Upper lobe of left lung (tissue), 6 donors: Measurements from ENCODE around the gene ERBIN. TPM values are rescaled to one million over a fixed set of nuclear protein-coding genes. Genes with fewer than 3 reads are reported as not detected.

Experiments used
- ATAC-seq, 2 donors: fragments of 200-7000 bp; cut with Tn5 transposase; one replicate each; pipeline ENCODE4 v1.9.1; 2022; ENCODE audit warnings: mild to moderate bottlenecking in 2 of 2, moderate library complexity in 2 of 2; ENCODE audit not compliant: low FRiP score in 2 of 2
- DNase-seq, 2 donors: peaks; one replicate each; pipeline ENCODE4 v3.0.0-alpha.2; 2019 to 2020
- H3K27ac ChIP-seq, 4 donors: fragments of 200-600 bp; sonication (generic); one replicate each; pipeline ENCODE4 v1.5.1; 2016 to 2019
- H3K27me3 ChIP-seq, 4 donors: fragments of 200-600 bp; sonication (generic); one replicate each; pipeline ENCODE4 v1.5.1; 2017 to 2019
- H3K36me3 ChIP-seq, 4 donors: fragments of 200-600 bp; sonication (generic); one replicate each; pipeline ENCODE4 v1.5.1; 2016 to 2019
- H3K4me1 ChIP-seq, 4 donors: fragments of 200-600 bp; sonication (generic); one replicate each; pipeline ENCODE4 v1.5.1; 2018 to 2019
- H3K4me3 ChIP-seq, 4 donors: fragments of 200-600 bp; sonication (generic); one replicate each; pipeline ENCODE4 v1.5.1; 2017 to 2019; ENCODE audit warnings: mild to moderate bottlenecking in 2 of 4, moderate library complexity in 1 of 4
- H3K9me3 ChIP-seq, 4 donors: fragments of 200-600 bp; sonication (generic); one replicate each; pipeline ENCODE4 v1.5.1; 2018 to 2019
- CTCF ChIP-seq, 6 experiments: fragments of 450-650 bp in 4 of 6; fragments of 200-600 bp in 2 of 6; sonication (generic) in 2 of 6; IDR thresholded peaks; one replicate each; pipeline ENCODE4 v1.5.1; 2016 to 2019; ENCODE audit warnings: antibody characterized with exemption in 6 of 6
- EP300 ChIP-seq, 4 donors: sonication (generic); formaldehyde crosslinking; IDR thresholded peaks; one replicate each; pipeline ENCODE4 v1.5.1; 2017; ENCODE audit warnings: antibody characterized with exemption in 4 of 4, control low read depth in 2 of 4
- POLR2A ChIP-seq, 4 donors: fragments of 450-650 bp; IDR thresholded peaks; one replicate each; pipeline ENCODE4 v1.5.1; 2016 to 2017; ENCODE audit warnings: antibody characterized with exemption in 4 of 4, mild to moderate bottlenecking in 2 of 4
- POLR2AphosphoS5 ChIP-seq, 2 donors: sonication (generic); formaldehyde crosslinking; IDR thresholded peaks; one replicate each; pipeline ENCODE4 v1.5.1; 2017; ENCODE audit warnings: antibody characterized with exemption in 2 of 2
- WGBS, 2 donors: methylation state at CpG; one replicate each; pipeline ENCODE4 v1.1.5; 2017 to 2018; 5-methylcytosine and 5-hydroxymethylcytosine counted together
- small RNA-seq, 4 donors: library from RNA; depleted of rRNA; stranded (forward); fragments of <200 nt; gene quantifications; one replicate each; pipeline ENCODE3, GENCODE V24; 2016
- total RNA-seq, 6 donors: library from RNA; depleted of rRNA in 4 of 6; stranded (reverse); fragments of >200 nt in 4 of 6; gene quantifications; one replicate each; pipeline versions ENCODE4 v1.1.0 to v1.2.1, GENCODE V29; 2016 to 2021
- donor health status: DM: no; HTN: no; CAD: no; lungs with moderate emphysema.
- donor health status: DM: no; HTN: yes; CAD: no; lungs with severe emphysema.

ERBIN gene
- total RNA-seq, 6 donors from 2014 or later = 21.0 to 111 (median 58.2) TPM

GRCh38 chr5:66122379-66123034 lies 196.1 kb downstream of the ERBIN start:
- Histone ChIP-seq H3K4me3 (no peak overlapping the region), H3K27ac (no peak overlapping the region), H3K36me3 (no peaks in the 10 kb centered on the region), H3K9me3 (no peaks in the 10 kb centered on the region), H3K27me3 (no peaks in the 10 kb centered on the region), H3K4me1 (no peaks in the 10 kb centered on the region)
- no peak for DNase-seq
- WGBS, 2 donors = 88 to 94% methylated on average over 2 of the region's 2 CpGs
- no peak for TF ChIP-seq POLR2A (IDR thresholded peaks at IDR 0.05)
- no peak for TF ChIP-seq CTCF (IDR thresholded peaks at IDR 0.05)
- TF ChIP-seq EP300 (IDR thresholded peaks at IDR 0.05) = no peak
- no peak for TF ChIP-seq POLR2AphosphoS5 (IDR thresholded peaks at IDR 0.05)
- ATAC-seq = no peak

DNA sequence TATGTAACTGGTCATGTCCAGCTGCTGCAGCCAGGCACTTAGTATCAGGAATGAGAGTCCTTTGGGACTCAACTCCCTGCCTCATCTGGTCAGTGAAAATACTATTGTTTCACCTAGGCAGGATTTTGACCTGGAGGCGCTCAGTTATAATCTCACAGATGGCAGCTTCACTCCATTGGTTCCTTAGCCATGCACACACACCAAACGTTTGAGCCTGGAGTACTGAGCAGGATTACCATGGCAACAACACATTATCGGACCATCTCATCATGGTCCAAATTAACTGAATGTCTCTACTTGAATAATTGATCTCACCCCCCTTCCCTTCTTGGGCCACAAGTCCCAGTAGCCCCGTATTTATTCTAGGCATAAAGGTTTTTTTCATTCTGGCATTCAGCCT lies 202.8 kb downstream of the ERBIN start:
- 64 to 73% methylated on average over 4 of the region's 4 CpGs for WGBS, 2 donors
- DNase-seq (no peak), ATAC-seq (no peak)
- Histone ChIP-seq H3K4me3 (no peak overlapping the region), H3K36me3 (no peaks in the 10 kb centered on the region), H3K27me3 (no peaks in the 10 kb centered on the region), H3K9me3 (no peaks in the 10 kb centered on the region), H3K4me1 (peaks cover under 1 to 2% (median 1%) of the 10 kb centered on the region in 4 donors), H3K27ac (no peak overlapping the region)
- TF ChIP-seq CTCF (IDR thresholded peaks at IDR 0.05) (no peak), POLR2AphosphoS5 (IDR thresholded peaks at IDR 0.05) (no peak)

- no peaks in the 10 kb centered on the region for H3K27me3 ChIP-seq
- no peak overlapping the region for H3K4me3 ChIP-seq
- DNase-seq (no peak), ATAC-seq (no peak)
- TF ChIP-seq CTCF (IDR thresholded peaks at IDR 0.05) (no peak), POLR2AphosphoS5 (IDR thresholded peaks at IDR 0.05) (no peak), EP300 (IDR thresholded peaks at IDR 0.05) (no peak), POLR2A (IDR thresholded peaks at IDR 0.05) (no peak)
- peaks cover 3 to 7% (median 6%) of the 10 kb centered on the region in 4 donors for H3K4me1 ChIP-seq
- H3K36me3 ChIP-seq = no peaks in the 10 kb centered on the region
- H3K27ac ChIP-seq = no peak overlapping the region
- WGBS, 2 donors = 91 to 98% methylated on average over 1 of the region's 1 CpG
- H3K9me3 ChIP-seq = no peaks in the 10 kb centered on the region
These were observed 204.1 kb downstream of the ERBIN start for GRCh38 chr5:66130493-66130892.

Small RNA genes lying within 50 kb of the gene (small RNA-seq; reads per million reads assigned to genes)
- 0 reads per million in 4 donors for gene RF00598

Other genes starting within 250 kb of the ERBIN start
- gene SGTB, start 204.5 kb upstream of the ERBIN start, total RNA-seq = 1 to 10 TPM; 5.2 to 9.8 (median 8.0) TPM
- gene NLN, start 204.4 kb upstream of the ERBIN start, total RNA-seq = 10 to 100 TPM in 4 of 6 donors, 1 to 10 TPM in 2; 4.2 to 20.8 (median 13.1) TPM
- gene SREK1, start 217.7 kb downstream of the ERBIN start, total RNA-seq = 100 to 1,000 TPM in 3 of 6 donors, 10 to 100 TPM in 3; 48.6 to 294 (median 106) TPM